GM19372 (cell line): ENCODE measurements around the gene ANKRD26.

Experiments used
- ATAC-seq: cut with Tn5 transposase; IDR thresholded peaks from one replicate; pipeline ENCODE4 v1.9.1; 2021; ENCODE audit warnings: mild to moderate bottlenecking, low read depth, moderate library complexity; ENCODE audit not compliant: unreplicated experiment

ANKRD26 gene

DNA sequence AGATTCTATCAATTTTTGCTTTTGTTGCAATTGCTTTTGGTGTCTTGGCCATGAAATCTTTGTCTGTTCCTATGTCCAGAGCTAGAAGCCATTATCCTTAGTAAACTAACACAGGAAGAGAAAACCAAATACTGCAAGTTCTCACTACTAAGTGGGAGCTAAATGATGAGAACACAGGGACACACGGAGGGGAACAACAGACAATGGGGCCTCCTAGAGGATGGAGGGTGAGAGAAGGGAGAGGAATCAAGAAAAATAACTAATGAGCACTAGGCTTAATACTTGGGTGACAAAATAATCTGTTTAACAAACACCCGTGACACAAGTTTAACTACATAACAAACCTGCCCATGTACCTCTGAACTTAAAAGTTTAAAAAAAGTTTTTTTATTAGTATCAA is 78.2 kb downstream of the ANKRD26 start:
- ATAC-seq, result no peak

- ATAC-seq, result no peak
Observed at GRCh38 chr10:27020243-27020642, 80.1 kb downstream of the ANKRD26 start.

- ATAC-seq, result no peak
Observed at GRCh38 chr10:27019827-27020226, 80.5 kb downstream of the ANKRD26 start.

- ATAC-seq, result no peak
Observed at GRCh38 chr10:26997610-26998009, 102.7 kb downstream of the ANKRD26 start.

DNA sequence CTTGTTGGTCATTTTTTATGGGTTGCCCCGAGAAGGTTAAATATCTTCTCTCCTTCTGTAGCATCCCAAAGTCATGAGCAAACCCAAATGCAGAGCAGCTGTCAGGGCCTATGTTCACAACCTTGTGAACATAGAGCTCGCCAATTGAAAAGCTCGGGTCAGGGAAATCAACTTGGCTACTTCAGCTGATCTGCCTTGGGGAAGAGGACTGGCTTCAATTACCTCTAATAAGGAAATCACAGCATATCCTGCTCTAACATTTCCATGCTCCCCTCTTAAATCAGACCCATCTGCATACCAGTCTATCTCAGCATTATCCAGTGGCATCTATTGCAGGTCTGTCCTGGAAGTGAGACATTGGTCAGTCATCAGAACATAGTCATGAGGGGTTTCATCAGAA is 105.6 kb downstream of the ANKRD26 start:
- no peak for ATAC-seq

GRCh38 chr10:26987851-26988250 is 112.4 kb downstream of the ANKRD26 start:
- no peak for ATAC-seq

DNA sequence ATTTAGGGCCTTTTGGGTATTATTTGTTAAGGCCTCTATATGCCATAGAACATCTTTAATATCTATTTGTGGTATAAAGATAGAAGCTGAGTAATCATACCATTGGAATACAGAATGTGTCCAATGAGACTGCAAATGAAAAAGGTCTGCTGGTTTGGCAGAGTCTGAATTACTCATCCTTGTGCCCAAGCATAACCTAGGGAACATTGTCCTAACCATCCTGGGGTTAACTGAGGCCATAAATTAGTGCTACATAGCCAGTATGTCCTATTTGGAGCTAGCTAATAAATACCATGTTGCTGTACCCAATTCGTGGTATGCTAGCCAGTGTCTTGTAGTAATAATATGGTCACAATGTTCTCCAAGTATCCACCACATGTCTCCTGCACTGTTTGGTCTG is 117.1 kb downstream of the ANKRD26 start:
- ATAC-seq, result no peak

- no peak for ATAC-seq
Observed at GRCh38 chr10:26982058-26982457, 118.2 kb downstream of the ANKRD26 start.

DNA sequence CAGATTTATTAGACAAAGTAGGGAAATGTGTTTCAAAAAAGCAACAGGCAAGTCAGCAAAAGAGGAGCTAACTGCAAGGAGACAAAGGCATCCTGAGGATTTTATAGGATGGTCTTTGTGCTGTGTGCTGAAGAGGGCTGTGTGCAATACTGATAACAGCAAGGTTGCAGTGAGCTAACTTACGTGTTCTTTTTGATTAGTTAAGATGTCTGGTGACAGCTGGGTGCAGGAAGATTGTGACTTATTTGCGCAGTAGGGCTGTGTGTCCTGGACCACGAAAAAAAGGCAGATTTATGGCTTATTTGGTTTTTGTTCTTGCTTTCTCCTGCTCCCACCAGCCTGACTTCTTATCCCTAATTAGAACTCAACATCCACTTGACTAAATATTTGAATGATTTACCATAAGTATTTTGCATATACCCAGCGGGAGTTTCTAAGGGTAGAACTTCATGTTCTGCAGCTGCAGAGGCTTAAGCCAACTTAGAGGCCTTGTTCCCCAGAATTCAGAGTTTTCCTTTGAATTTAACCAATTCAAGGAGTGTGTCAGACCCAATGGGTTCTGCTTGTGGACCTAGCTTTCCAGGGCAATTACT is 119.0 kb downstream of the ANKRD26 start:
- no peak for ATAC-seq

DNA sequence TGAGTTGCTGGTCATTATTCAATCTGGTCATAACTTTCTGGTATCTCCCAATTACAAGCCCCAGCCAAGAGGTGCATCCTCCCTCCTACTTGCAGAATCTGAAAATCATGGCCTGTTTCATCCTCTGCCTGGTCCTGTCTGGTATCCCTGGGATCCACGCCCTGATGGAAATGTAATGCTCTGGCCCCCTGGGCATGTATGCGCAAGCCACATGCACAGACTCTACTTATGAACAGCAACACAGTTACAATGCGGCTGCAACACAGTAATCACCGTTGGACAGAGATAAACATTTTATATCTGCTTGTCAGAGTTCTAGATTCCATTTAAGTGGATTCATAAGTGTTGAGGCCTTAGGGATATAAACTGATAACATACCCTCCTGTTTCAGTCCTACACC is 121.8 kb downstream of the ANKRD26 start:
- no peak for ATAC-seq

DNA sequence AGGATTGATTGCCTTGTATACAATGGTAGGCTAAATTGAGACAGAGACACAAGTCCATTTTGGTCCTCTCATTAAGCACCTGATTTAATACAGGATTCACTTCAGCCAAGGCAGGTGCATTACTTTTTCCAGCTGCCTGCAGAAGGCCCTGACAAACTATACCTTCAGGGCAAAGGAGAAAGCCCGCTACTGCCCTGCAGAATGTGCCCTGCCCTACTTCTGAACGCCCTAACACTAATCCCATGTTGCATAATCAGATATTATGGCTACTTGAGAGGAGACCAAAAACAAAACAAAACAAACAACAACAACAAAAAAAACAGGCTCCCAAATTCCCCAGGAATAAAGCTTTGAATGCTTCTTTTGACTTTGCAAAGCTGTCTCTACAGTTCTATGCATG is 122.7 kb downstream of the ANKRD26 start:
- no peak for ATAC-seq

DNA sequence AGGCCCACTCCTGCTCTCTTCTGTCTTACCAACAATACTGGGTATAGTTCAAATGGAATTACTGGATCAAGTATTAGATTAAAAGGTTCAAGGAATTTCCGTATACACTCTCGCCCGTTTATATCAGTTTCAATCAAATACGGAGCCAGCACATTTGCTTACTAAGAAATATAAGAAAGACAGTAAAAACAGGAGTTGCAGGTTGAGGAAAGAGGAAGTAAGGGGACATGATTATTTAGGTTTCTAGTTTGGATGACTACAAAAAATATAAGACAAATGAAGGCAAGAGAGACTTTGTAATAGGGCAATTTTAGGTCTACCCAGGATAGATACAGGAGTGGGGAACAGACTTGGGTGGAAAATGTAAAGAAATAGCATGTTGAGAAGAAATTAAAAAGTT is 129.6 kb downstream of the ANKRD26 start:
- no peak for ATAC-seq

DNA sequence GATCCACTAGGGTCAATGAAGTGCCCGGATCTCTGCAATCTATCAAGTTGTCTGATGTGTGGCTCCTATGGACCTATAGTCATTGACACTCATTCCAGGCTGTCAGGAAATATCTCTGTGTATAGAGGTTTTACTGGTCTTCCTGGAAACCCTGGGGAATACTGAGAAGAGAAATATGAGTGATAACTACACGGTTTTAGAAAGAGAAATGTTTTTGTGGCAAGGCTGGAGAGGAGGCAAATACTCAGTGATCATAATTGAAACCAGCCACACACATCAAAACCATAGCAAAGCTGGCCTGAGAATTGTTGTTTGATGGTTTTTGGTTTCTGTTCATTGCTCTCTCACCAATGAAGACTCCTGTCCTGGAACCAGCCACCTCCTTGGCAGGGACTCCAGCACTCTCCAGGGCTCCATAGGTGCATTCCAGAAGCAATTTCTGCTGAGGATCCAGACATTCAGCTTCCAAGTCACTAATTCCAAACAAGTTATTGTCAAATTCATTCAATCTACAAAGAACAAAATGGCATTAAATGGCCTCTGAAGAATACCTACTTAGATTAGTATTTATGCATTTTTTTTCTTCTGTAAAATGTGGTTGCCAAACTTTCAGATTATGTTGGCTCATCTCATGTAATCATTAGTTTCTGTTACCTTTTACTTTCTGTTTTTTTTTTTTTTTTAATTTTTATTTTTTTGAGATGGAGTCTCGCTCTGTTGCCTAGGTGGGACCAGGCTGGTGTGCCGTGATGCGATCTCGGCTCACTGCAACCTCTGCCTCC is 131.0 kb downstream of the ANKRD26 start:
- ATAC-seq, result peak; percentile 75

- no peak for ATAC-seq
Observed at GRCh38 chr10:26962835-26963234, 137.5 kb downstream of the ANKRD26 start.

GRCh38 chr10:26960308-26960707 is 140.0 kb downstream of the ANKRD26 start:
- ATAC-seq, result no peak

- no peak for ATAC-seq
Observed at GRCh38 chr10:26959841-26960240, 140.5 kb downstream of the ANKRD26 start.
